Osteoblast (primary cell): ENCODE results near the gene ANKIB1. TPM values are rescaled to one million over a fixed set of nuclear protein-coding genes. Genes with fewer than 3 reads are reported as not detected.

ENCODE experiments used
- DNase-seq: peaks from one replicate; pipeline ENCODE4 v3.0.0; 2011; ENCODE audit warnings: low spot score, mixed read lengths; ENCODE audit not compliant: insufficient read length; ENCODE audit errors: missing footprints
- H2AFZ ChIP-seq: 2 replicates; pipeline ENCODE4 v1.6.0; 2011; ENCODE audit warnings: mild to moderate bottlenecking, low read length
- H3K27ac ChIP-seq: 2 replicates; pipeline ENCODE4 v1.5.1; 2011; ENCODE audit warnings: mild to moderate bottlenecking, low read depth, low read length, moderate library complexity
- H3K27me3 ChIP-seq: 2 replicates; pipeline ENCODE4 v1.6.0; 2012; ENCODE audit warnings: mild to moderate bottlenecking, control low read depth, inconsistent platforms, low read length, moderate library complexity; ENCODE audit not compliant: insufficient read depth
- H3K36me3 ChIP-seq: 2 replicates; pipeline ENCODE4 v1.5.1; 2011; ENCODE audit warnings: mild to moderate bottlenecking, low read length, control low read depth, moderate library complexity; ENCODE audit not compliant: insufficient read depth
- H3K4me1 ChIP-seq: 2 replicates; pipeline ENCODE4 v1.5.1; 2011; ENCODE audit warnings: mild to moderate bottlenecking, low read length, control low read depth, moderate library complexity; ENCODE audit not compliant: insufficient read depth
- H3K4me2 ChIP-seq: 2 replicates; pipeline ENCODE4 v1.6.0; 2011; ENCODE audit warnings: mild to moderate bottlenecking, low read length; ENCODE audit not compliant: insufficient read depth
- H3K4me3 ChIP-seq: fragments of 200-600 bp; sonication (generic); 3 replicates; pipeline ENCODE4 v1.5.1; 2012; ENCODE audit warnings: mild to moderate bottlenecking, low read length, inconsistent platforms; ENCODE audit not compliant: insufficient read depth
- H3K79me2 ChIP-seq: 2 replicates; pipeline ENCODE4 v1.6.0; 2012; ENCODE audit warnings: mild to moderate bottlenecking, low read length, control low read depth, inconsistent platforms; ENCODE audit not compliant: insufficient read depth
- H3K9me3 ChIP-seq: 2 replicates; pipeline ENCODE4 v1.5.1; 2011; ENCODE audit warnings: low read depth, low read length, control low read depth
- H4K20me1 ChIP-seq: 2 replicates; pipeline ENCODE4 v1.6.0; 2012; ENCODE audit warnings: mild to moderate bottlenecking, low read length, control low read depth; ENCODE audit not compliant: insufficient read depth
- CTCF ChIP-seq: IDR thresholded peaks from 2 replicates; pipeline ENCODE4 v1.5.1; 2011; ENCODE audit warnings: mild to moderate bottlenecking, low read depth, low read length, moderate library complexity; ENCODE audit errors: extremely low read depth
- total RNA-seq: library from RNA; depleted of rRNA; stranded (reverse); fragments of >200 nt; gene quantifications from 2 replicates; pipeline ENCODE4 v1.2.3, GENCODE V29; 2012

The ANKIB1 gene
- total RNA-seq, 1 donor, result 98.1 TPM

- H3K79me2 ChIP-seq, result no peaks in the 10 kb centered on the region
- no peaks in the 10 kb centered on the region for H3K9me3 ChIP-seq
- no peak overlapping the region for H3K4me3 ChIP-seq
- H3K36me3 ChIP-seq, result peaks cover 52% of the 10 kb centered on the region
- no peak for DNase-seq
- H3K27ac ChIP-seq, result no peak overlapping the region
- no peak overlapping the region for H2AFZ ChIP-seq
- H3K27me3 ChIP-seq, result no peaks in the 10 kb centered on the region
- no peak for TF ChIP-seq CTCF
- H4K20me1 ChIP-seq, result no peaks in the 10 kb centered on the region
- H3K4me1 ChIP-seq, result no peaks in the 10 kb centered on the region
- H3K4me2 ChIP-seq, result no peak overlapping the region
These were observed 17.0 kb upstream of the ANKIB1 start for GRCh38 chr7:92228742-92229141.

- no peak for DNase-seq
- no peak overlapping the region for H2AFZ ChIP-seq
- H3K4me3 ChIP-seq, result no peak overlapping the region
- no peaks in the 10 kb centered on the region for H3K79me2 ChIP-seq
- peaks cover 55% of the 10 kb centered on the region for H3K36me3 ChIP-seq
- TF ChIP-seq CTCF, result no peak
- no peak overlapping the region for H3K4me2 ChIP-seq
- no peaks in the 10 kb centered on the region for H3K4me1 ChIP-seq
- H3K27ac ChIP-seq, result no peak overlapping the region
- H3K9me3 ChIP-seq, result no peaks in the 10 kb centered on the region
- H4K20me1 ChIP-seq, result no peaks in the 10 kb centered on the region
- no peaks in the 10 kb centered on the region for H3K27me3 ChIP-seq
These were observed 15.2 kb upstream of the ANKIB1 start for GRCh38 chr7:92230547-92230946.

- Histone ChIP-seq H2AFZ (no peak overlapping the region), H3K79me2 (peaks cover 54% of the 10 kb centered on the region), H3K36me3 (peaks cover 30% of the 10 kb centered on the region), H3K4me3 (no peak overlapping the region), H3K4me2 (no peak overlapping the region), H3K27me3 (no peaks in the 10 kb centered on the region), H3K9me3 (no peaks in the 10 kb centered on the region), H3K27ac (no peak overlapping the region), H4K20me1 (peaks cover 14% of the 10 kb centered on the region), H3K4me1 (peaks cover 16% of the 10 kb centered on the region)
- DNase-seq, result no peak
- TF ChIP-seq CTCF, result no peak
These were observed 2.8 kb upstream of the ANKIB1 start for GRCh38 chr7:92242972-92243371.

- Histone ChIP-seq H3K36me3 (peaks cover 17% of the 10 kb centered on the region), H3K27ac (peak overlapping the region; percentile 86), H3K79me2 (peaks cover 73% of the 10 kb centered on the region), H3K4me3 (peak overlapping the region; percentile 95), H3K27me3 (no peaks in the 10 kb centered on the region), H2AFZ (peak overlapping the region; percentile 100), H4K20me1 (peaks cover 20% of the 10 kb centered on the region), H3K9me3 (no peaks in the 10 kb centered on the region), H3K4me2 (peak overlapping the region; percentile 76), H3K4me1 (peaks cover 19% of the 10 kb centered on the region)
- no peak for DNase-seq
- no peak for TF ChIP-seq CTCF
These were observed 827 bp upstream of the ANKIB1 start for GRCh38 chr7:92244808-92245486.
